Endothelial cell of umbilical vein (primary cell): ENCODE results near the gene CYBC1. TPM values are rescaled to one million over a fixed set of nuclear protein-coding genes. Genes with fewer than 3 reads are reported as not detected.

ENCODE experiments used
- BruUV-seq: library from RNA; stranded (reverse); fragments of 400-500 nt; replicated peaks from 2 replicates; lab custom pipeline; 2021; lab: Mats Ljungman, UMichigan
- CTCF ChIA-PET: fragments of 300-600, 350-600 bp; sonication (Branson Sonifier 250); formaldehyde crosslinking; loops from one replicate; lab custom pipeline; 2021; ENCODE audit warnings: antibody characterized with exemption, inconsistent platforms; lab: Charles Lee
- POLR2A ChIA-PET: fragments of 300-600, 350-600 bp; sonication (Branson Sonifier 250); formaldehyde crosslinking; loops from one replicate; lab custom pipeline; 2021; ENCODE audit warnings: antibody characterized with exemption, inconsistent platforms; lab: Charles Lee
- DNase-seq: peaks from one replicate; pipeline ENCODE4 v3.0.0-alpha.2; 2011; ENCODE audit warnings: low read depth, low spot score
- FAIRE-seq: peaks from 2 replicates; lab custom pipeline; 2011; peaks lifted over from hg19 to GRCh38; lab: Jason Lieb, UNC
- H2AFZ ChIP-seq: 2 replicates; pipeline ENCODE4 v1.6.0; 2012; ENCODE audit warnings: low read depth, low read length, control low read depth, inconsistent platforms
- H3K27ac ChIP-seq: 2 replicates; pipeline ENCODE4 v1.5.1; 2011; ENCODE audit warnings: low read depth, mild to moderate bottlenecking, control low read depth, low read length, moderate library complexity; ENCODE audit not compliant: insufficient read depth
- H3K27me3 ChIP-seq, 2 experiments: 2 replicates each; pipeline versions ENCODE4 v1.6.0 to v1.6.1; 2011; ENCODE audit warnings: low read length in 2 of 2, mixed read lengths in 1 of 2; ENCODE audit not compliant: control insufficient read depth in 2 of 2, insufficient read depth in 2 of 2
- H3K36me3 ChIP-seq, 2 experiments: 2 replicates in 1 of 2; 3 replicates in 1 of 2; pipeline ENCODE4 v1.5.1; 2011; ENCODE audit warnings: low read length in 2 of 2, mild to moderate bottlenecking in 1 of 2, moderate library complexity in 1 of 2; ENCODE audit not compliant: control insufficient read depth in 2 of 2, insufficient read depth in 2 of 2; ENCODE audit errors: extremely low read depth in 1 of 2
- H3K4me1 ChIP-seq: 3 replicates; pipeline ENCODE4 v1.5.1; 2011; ENCODE audit warnings: mild to moderate bottlenecking, low read length; ENCODE audit not compliant: control insufficient read depth, insufficient read depth; ENCODE audit errors: extremely low read depth
- H3K4me2 ChIP-seq: 2 replicates; pipeline ENCODE4 v1.6.1; 2011; ENCODE audit warnings: low read length, control low read depth, mixed read lengths; ENCODE audit not compliant: insufficient read depth
- H3K4me3 ChIP-seq, 3 experiments: fragments of 200-600 bp in 1 of 3; sonication (generic), shearing (Covaris generic) in 1 of 3; replicated peaks in 1 of 3; 2 replicates each; pipeline ENCODE4 v1.5.1; 2011 to 2016; ENCODE audit warnings: control low read depth in 3 of 3, low read length in 3 of 3, mild to moderate bottlenecking in 2 of 3, inconsistent platforms in 1 of 3, low read depth in 1 of 3, moderate library complexity in 1 of 3; ENCODE audit not compliant: insufficient read depth in 1 of 3
- H3K79me2 ChIP-seq: 2 replicates; pipeline ENCODE4 v1.6.0; 2012; ENCODE audit warnings: low read length, inconsistent platforms; ENCODE audit not compliant: control insufficient read depth, insufficient read depth
- H3K9ac ChIP-seq: replicated peaks from 2 replicates; pipeline ENCODE3; 2011; ENCODE audit warnings: low read length, control low read depth; ENCODE audit not compliant: insufficient read depth; ENCODE audit errors: extremely low read depth
- H3K9me1 ChIP-seq: replicated peaks from 3 replicates; pipeline ENCODE4 v1.6.0; 2011; ENCODE audit warnings: mild to moderate bottlenecking, low read length; ENCODE audit not compliant: control insufficient read depth, insufficient read depth; ENCODE audit errors: extremely low read depth
- H3K9me3 ChIP-seq: replicated peaks from 2 replicates; pipeline ENCODE4 v1.5.1; 2012; ENCODE audit warnings: low read length, inconsistent platforms; ENCODE audit not compliant: control insufficient read depth, insufficient read depth
- H4K20me1 ChIP-seq: replicated peaks from 2 replicates; pipeline ENCODE3; 2011; ENCODE audit warnings: mild to moderate bottlenecking, low read length; ENCODE audit not compliant: control insufficient read depth, insufficient read depth; ENCODE audit errors: extremely low read depth
- EZH2 ChIP-seq: IDR thresholded peaks from 2 replicates; pipeline ENCODE4 v1.6.1; 2012; ENCODE audit warnings: borderline replicate concordance, low read depth, mild to moderate bottlenecking, moderate library complexity, low read length, inconsistent platforms; ENCODE audit not compliant: severe bottlenecking
- FOS ChIP-seq: IDR thresholded peaks from 2 replicates; pipeline ENCODE4 v1.6.1; 2011; ENCODE audit warnings: mild to moderate bottlenecking, low read length, moderate library complexity, borderline replicate concordance; ENCODE audit not compliant: insufficient read depth
- GATA2 ChIP-seq: IDR thresholded peaks from 2 replicates; pipeline ENCODE4 v1.7.0; 2011; ENCODE audit warnings: low read depth, mild to moderate bottlenecking, moderate library complexity, mixed read lengths, low read length; ENCODE audit not compliant: insufficient read length, insufficient read depth
- JUN ChIP-seq: IDR thresholded peaks from 2 replicates; pipeline ENCODE4 v1.6.1; 2011; ENCODE audit warnings: borderline replicate concordance, low read depth; ENCODE audit not compliant: insufficient read length, insufficient read depth
- MYC ChIP-seq: IDR thresholded peaks from one replicate; pipeline ENCODE4 v1.6.1; 2011; ENCODE audit warnings: mild to moderate bottlenecking, low read depth, low read length
- POLR2A ChIP-seq: IDR thresholded peaks from 2 replicates; pipeline ENCODE4 v1.6.1; 2012; ENCODE audit warnings: low read depth, mild to moderate bottlenecking, control low read depth, low read length
- POLR2AphosphoS5 ChIP-seq: IDR thresholded peaks from 2 replicates; pipeline ENCODE4 v1.6.1; 2012; ENCODE audit warnings: low read depth, mild to moderate bottlenecking, control low read depth, low read length, moderate library complexity; ENCODE audit not compliant: insufficient read depth
- dilution Hi-C: fragments of 300-500 bp; cut with MboI; formaldehyde crosslinking; loops from one replicate; pipeline ENCODE4 v1.15.0; 2019; ENCODE audit warnings: low sequenced_read_pairs; ENCODE audit not compliant: extremely low pct_ligation_motif_present
- intact Hi-C: fragments of 100-400 bp; cut with micrococcal nuclease; formaldehyde crosslinking; loops from one replicate; pipeline ENCODE4 v1.10.0; 2022
- polyA plus RNA-seq, 4 experiments: library from polyadenylated mRNA; depleted of rRNA in 3 of 4; stranded (reverse) in 3 of 4; unstranded in 1 of 4; fragments of >200 nt; gene quantifications; 2 replicates each; pipeline versions ENCODE4 v1.2.1 to v1.2.3, GENCODE V29; 2011 to 2012; ENCODE audit warnings: missing spikeins in 1 of 4
- total RNA-seq: library from RNA; stranded (reverse); gene quantifications from 2 replicates; pipeline ENCODE4 v1.2.3, GENCODE V29; 2021
- TF ChIP-seq, protein P1 (sequence below): IDR thresholded peaks from 2 replicates; pipeline ENCODE4 v1.6.1; 2011; ENCODE audit not compliant: insufficient read depth, insufficient read length
- TF ChIP-seq, protein P2 (sequence below), 2 donors: IDR thresholded peaks; 1 replicate in 1 of 2; 2 replicates in 1 of 2; pipeline ENCODE4 v1.5.1; 2011; ENCODE audit warnings: low read length in 2 of 2, mild to moderate bottlenecking in 2 of 2, moderate library complexity in 2 of 2, control low read depth in 1 of 2, inconsistent platforms in 1 of 2, low read depth in 1 of 2; ENCODE audit not compliant: insufficient read depth in 1 of 2; ENCODE audit errors: extremely low read depth in 1 of 2

The CYBC1 gene
- total and polyA plus RNA-seq, 2 donors (not counting 3 experiments of a cell fraction or from before 2014, with no cell fraction given) = 71.8 to 81.5 TPM

DNA sequence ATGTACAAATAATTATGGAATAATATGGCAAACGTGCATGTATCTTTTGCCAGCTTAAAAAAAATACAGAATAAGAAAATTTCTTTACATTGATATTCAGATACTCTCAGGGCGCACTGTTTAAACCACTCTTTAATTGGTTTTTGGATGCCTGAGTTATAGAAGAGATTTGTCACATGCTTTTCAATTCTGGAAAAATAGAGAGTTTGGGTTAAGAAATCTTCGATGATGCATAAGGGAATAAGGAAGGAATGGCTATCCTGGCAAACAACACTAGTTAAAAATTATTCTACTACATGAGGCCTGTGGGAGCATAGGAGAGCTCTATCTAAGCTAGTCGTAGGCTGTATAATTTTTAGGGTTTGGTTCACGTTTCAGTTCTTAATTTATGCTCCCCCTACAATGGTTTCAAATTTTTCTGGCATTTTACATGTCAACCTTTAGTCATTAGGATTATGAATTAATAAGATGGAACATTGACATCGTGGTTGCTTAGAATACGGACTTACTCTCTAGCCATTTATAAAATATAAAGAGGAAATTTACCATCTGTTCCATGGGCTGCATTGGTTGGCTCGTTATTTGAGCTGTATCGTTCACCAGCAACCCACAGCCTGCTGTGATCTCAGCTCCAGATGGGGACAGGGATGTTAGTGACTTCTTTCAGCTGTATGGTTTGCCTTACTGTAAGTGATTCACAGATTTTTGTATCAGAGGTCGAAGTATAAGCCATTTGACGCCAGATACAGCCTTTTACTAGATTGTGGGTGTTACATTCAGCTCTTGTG is 23.9 kb upstream of the CYBC1 start:
- ChIA-PET CTCF (interaction anchor here (1.0 kb wide), 1 partner anchor 80 kb away, joined by 5 read pairs; no protein-coding TSS in a partner anchor), POLR2A (no interaction called here)
- TF ChIP-seq, protein P1, sequence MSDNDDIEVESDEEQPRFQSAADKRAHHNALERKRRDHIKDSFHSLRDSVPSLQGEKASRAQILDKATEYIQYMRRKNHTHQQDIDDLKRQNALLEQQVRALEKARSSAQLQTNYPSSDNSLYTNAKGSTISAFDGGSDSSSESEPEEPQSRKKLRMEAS = no peak
- TF ChIP-seq FOS (no peak), JUN (no peak), POLR2A (no peak), GATA2 (no peak), POLR2AphosphoS5 (no peak), MYC (no peak), EZH2 (no peak)
- TF ChIP-seq, protein P2, sequence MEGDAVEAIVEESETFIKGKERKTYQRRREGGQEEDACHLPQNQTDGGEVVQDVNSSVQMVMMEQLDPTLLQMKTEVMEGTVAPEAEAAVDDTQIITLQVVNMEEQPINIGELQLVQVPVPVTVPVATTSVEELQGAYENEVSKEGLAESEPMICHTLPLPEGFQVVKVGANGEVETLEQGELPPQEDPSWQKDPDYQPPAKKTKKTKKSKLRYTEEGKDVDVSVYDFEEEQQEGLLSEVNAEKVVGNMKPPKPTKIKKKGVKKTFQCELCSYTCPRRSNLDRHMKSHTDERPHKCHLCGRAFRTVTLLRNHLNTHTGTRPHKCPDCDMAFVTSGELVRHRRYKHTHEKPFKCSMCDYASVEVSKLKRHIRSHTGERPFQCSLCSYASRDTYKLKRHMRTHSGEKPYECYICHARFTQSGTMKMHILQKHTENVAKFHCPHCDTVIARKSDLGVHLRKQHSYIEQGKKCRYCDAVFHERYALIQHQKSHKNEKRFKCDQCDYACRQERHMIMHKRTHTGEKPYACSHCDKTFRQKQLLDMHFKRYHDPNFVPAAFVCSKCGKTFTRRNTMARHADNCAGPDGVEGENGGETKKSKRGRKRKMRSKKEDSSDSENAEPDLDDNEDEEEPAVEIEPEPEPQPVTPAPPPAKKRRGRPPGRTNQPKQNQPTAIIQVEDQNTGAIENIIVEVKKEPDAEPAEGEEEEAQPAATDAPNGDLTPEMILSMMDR (IDR thresholded peaks at IDR 0.05; ENCODE audit: extremely low read depth in 1 of 2, insufficient read depth in 1 of 2, low read depth in 1 of 2, low read length in 2 of 2) = no peak
- no peak overlapping the region for H2AFZ ChIP-seq
- H3K4me1 ChIP-seq = peaks cover 5% of the 10 kb centered on the region
- no peak overlapping the region for H3K4me3 ChIP-seq
- dilution Hi-C loops = no loop called here
- no peaks in the 10 kb centered on the region for H3K9me3 ChIP-seq
- H3K79me2 ChIP-seq = no peaks in the 10 kb centered on the region
- DNase-seq = no peak
- no TSS peak for BruUV-seq
- intact Hi-C loops = no loop called here
- no peak overlapping the region for H3K4me2 ChIP-seq
- H4K20me1 ChIP-seq = no peaks in the 10 kb centered on the region
- H3K9me1 ChIP-seq = no peaks in the 10 kb centered on the region
- peaks cover 6 to 27% of the 10 kb centered on the region in 2 experiments for H3K36me3 ChIP-seq
- H3K27me3 ChIP-seq = no peaks in the 10 kb centered on the region
- no peak overlapping the region for H3K27ac ChIP-seq
- no peak overlapping the region for H3K9ac ChIP-seq
- no peak for FAIRE-seq
